ENCODE measurements around the gene AGBL1.

DNA sequence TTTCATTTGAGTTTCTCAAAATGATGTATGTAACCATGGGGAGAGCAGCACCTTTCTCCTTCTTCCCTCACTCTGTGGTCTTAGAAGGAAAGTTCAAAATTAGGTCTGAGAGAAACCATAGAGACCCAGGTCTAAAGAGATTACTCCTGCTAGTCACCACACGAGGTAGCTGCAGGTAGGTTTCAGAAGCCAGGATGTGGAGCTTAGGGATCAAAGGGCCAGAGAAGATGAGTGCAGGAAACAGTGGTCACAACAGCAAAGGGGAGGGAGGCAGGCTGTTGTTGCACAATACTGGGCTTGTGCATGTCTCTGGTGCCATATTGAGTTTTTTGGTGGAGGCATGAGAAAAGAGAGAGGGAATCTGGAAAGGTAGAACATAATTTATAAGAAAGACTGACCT lies 583.6 kb downstream of the AGBL1 start:
- TF ChIP-seq POLR2A (IDR thresholded peaks at IDR 0.05) = no peak
- TF ChIP-seq, protein P1, sequence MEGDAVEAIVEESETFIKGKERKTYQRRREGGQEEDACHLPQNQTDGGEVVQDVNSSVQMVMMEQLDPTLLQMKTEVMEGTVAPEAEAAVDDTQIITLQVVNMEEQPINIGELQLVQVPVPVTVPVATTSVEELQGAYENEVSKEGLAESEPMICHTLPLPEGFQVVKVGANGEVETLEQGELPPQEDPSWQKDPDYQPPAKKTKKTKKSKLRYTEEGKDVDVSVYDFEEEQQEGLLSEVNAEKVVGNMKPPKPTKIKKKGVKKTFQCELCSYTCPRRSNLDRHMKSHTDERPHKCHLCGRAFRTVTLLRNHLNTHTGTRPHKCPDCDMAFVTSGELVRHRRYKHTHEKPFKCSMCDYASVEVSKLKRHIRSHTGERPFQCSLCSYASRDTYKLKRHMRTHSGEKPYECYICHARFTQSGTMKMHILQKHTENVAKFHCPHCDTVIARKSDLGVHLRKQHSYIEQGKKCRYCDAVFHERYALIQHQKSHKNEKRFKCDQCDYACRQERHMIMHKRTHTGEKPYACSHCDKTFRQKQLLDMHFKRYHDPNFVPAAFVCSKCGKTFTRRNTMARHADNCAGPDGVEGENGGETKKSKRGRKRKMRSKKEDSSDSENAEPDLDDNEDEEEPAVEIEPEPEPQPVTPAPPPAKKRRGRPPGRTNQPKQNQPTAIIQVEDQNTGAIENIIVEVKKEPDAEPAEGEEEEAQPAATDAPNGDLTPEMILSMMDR (IDR thresholded peaks at IDR 0.05) = no peak

Data from Peyer's patch (tissue), 4 donors.